NCI-H82 (cell line): Measurements from ENCODE around the gene GNAS.

Experiments
- DNase-seq: peaks from one replicate; lab custom pipeline; 2025; lab: John Stamatoyannopoulos, UW

Gene GNAS

GRCh38 chr20:58898629-58899408 lies 46.3 kb downstream of the GNAS start:
- peak; percentile 65 for DNase-seq

DNA sequence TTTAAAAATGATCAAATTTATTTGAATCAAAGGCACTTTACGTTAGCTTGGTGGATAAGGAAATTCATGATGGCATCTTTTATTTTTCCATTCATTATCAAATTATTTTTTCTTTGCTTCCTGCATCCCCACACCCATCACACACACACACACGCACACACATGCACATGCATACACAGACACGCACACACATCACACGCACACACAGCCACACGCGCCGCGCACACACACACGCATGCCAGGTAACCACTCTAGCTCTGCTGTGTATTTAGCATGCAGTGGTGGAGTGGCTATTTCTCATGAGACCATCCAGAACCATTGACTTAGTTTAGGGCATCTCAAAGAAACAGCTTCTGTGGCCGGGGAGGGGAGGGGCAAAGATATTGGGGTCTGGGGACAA lies 47.0 kb downstream of the GNAS start:
- DNase-seq = peak; percentile 55

DNA sequence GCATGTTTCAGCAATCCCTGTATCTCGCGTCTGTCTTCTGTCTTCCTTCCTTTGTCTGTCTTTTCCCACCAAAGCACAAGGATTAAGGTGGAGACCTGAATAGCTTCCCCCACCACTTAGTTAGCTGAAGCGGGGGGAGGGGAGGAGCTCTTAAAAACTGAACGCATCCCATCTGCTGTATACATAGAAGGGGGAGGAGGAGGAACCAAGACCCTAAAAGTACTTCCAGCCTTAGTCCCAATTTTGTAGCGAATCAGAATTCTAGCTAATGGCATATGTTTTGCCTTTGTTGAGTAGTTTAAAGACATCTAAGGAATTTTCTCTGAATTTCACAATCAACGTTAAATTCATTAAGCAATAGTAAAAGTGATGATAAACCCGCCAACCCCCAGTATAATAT lies 47.9 kb downstream of the GNAS start:
- DNase-seq = peak; percentile 98

GRCh38 chr20:58901488-58902402 lies 49.2 kb downstream of the GNAS start:
- DNase-seq = no peak

- no peak for DNase-seq
Measured at GRCh38 chr20:58903614-58904013, 51.1 kb downstream of the GNAS start.

DNA sequence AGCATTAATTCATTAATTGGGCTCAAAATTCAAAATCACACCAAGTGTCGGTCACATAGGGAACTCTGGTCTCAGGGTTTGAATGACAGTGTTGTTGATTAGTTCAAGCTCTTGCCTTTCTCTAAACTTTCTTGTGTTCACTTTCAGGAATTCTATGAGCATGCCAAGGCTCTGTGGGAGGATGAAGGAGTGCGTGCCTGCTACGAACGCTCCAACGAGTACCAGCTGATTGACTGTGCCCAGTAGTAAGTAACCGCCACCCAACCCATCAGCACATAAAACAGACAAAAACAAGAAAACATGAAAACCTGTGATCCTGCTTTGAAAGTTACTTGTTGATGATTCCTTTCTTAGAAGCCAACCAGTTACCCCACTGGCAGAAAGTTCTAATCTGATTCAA lies 52.7 kb downstream of the GNAS start:
- no peak for DNase-seq

DNA sequence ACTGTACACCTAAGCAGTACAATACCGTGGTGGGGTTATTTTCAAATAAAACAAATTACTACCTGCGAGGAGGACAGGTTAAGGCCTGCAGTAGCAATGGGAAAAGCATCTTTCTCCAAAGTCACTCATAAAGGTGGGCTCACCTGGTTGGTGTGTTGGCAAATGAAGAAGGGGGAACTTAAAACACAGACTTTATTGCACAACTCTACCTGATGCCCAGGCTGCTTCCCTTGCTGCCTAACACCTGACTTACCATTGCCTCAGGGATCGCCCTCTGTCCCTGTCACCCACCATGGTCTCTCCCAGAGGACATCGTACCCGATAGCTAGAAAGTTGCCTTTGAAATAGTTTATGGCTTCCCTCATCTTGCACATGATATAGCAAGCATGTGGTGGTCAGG lies 53.6 kb downstream of the GNAS start:
- DNase-seq = no peak

DNA sequence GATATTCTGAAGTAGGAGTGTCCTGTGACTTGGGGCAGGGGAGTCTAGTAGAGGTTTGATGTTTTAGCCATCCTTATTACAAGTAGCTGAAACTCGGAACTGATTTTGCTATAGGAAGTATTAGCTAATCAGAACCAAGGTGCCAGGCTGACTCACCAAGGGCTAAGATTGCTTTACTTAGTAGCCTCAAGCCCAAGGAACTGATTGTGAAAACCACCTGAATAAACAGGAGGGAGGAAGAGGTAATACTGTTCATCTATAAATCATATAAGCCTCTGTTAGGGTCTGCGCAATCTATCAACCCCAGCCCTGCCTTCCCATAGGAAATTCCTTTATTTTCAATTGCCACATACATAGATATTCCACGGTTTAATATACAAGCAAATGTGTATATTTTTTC lies 54.4 kb downstream of the GNAS start:
- DNase-seq = peak; percentile 35

GRCh38 chr20:58907320-58908137 lies 55.0 kb downstream of the GNAS start:
- peak; percentile 99 for DNase-seq

DNA sequence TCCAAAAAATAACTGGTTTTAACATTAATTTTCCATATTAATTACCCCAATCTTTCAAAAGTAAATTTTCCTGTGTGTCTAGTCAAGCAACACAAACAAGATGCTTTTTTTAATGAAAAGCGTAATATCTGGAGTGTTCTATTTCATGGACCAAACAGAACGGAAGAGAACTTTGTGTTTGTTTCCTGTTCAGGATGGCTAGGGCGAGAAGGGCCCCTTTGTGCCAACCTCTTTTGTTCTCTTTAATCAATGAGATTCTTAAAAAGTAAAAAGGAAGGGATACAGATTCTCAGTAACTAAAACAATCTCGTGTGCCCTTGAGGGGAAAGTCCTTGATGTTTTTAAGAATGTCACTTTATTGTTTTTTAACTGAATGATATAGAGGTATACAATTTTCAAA lies 55.7 kb downstream of the GNAS start:
- DNase-seq = no peak

GRCh38 chr20:58908941-58909340 lies 56.4 kb downstream of the GNAS start:
- no peak for DNase-seq

DNA sequence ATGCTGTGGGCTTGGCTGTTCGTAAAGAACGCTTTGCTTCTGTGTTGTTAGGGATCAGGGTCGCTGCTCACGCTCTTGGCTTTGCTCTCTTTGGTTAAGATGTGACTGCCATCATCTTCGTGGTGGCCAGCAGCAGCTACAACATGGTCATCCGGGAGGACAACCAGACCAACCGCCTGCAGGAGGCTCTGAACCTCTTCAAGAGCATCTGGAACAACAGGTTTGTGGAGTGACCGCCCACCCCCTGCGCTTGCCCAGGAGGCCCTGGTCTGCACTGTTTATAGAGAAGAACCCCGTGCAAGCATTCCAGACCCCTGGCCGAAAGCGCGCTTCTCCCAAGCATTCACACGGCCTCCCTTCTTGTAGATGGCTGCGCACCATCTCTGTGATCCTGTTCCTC lies 57.1 kb downstream of the GNAS start:
- no peak for DNase-seq

DNA sequence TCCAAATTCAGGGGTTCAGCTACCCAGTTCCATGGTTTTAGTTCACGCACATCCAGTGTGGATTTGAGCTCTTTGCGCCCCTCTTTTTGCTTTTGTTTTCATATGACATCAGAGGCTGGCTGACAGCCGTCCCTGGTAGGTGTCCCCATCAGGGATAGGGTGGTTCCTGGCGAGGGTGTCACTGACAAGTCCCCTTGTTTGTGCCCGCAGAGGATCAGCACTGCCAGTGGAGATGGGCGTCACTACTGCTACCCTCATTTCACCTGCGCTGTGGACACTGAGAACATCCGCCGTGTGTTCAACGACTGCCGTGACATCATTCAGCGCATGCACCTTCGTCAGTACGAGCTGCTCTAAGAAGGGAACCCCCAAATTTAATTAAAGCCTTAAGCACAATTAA lies 58.0 kb downstream of the GNAS start:
- DNase-seq = no peak

GRCh38 chr20:58911309-58911708 lies 58.8 kb downstream of the GNAS start:
- DNase-seq = no peak

DNA sequence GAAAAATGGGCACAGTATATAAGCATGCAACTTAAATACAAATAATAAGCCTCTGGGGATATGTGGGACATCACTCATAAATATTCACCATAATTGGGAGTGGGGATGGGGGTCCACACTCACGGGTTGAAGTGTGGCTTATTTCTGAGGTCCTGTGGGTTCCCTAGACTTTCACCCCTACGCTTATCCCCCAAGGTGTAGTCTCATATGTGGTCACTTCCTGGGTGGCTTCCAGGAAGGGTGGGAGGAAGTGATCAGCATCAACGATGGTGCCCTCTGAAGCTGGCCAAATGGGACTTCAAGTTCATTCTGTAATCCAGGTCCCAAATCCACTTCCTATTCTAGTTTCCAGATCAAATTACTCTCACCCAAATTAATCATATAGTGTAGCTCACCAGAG lies 59.5 kb downstream of the GNAS start:
- no peak for DNase-seq

- DNase-seq = no peak
Measured at GRCh38 chr20:58913079-58913478, 60.6 kb downstream of the GNAS start.

- no peak for DNase-seq
Measured at GRCh38 chr20:58918621-58919020, 66.1 kb downstream of the GNAS start.

- peak; percentile 71 for DNase-seq
Measured at GRCh38 chr20:58921564-58921963, 69.0 kb downstream of the GNAS start.

- DNase-seq = no peak
Measured at GRCh38 chr20:58922036-58922435, 69.5 kb downstream of the GNAS start.

GRCh38 chr20:58923117-58923712 lies 70.7 kb downstream of the GNAS start:
- DNase-seq = no peak

- no peak for DNase-seq
Measured at GRCh38 chr20:58926802-58927489, 74.4 kb downstream of the GNAS start.
